ENCODE results near the gene TSHR.

TSHR gene

DNA sequence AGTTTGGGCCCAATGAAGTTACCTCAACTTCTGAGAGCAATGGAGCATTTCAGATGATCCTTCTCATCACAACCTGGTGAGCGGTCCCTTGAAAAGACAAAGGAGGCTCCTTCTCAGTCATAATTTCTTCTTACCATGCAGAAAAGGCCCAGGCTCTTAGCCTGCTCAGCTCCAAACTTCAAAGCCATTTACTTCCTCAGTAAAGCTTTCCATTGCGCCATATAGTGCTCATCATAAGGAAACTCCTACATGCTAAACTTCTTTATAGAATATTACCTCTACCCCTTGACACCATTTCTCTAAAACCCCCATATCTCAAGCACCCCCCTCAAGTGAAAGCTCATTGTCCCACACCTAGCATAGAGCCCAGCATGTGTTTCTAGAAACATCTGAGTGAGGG lies 138.2 kb downstream of the TSHR start:
- TF ChIP-seq, protein P1, sequence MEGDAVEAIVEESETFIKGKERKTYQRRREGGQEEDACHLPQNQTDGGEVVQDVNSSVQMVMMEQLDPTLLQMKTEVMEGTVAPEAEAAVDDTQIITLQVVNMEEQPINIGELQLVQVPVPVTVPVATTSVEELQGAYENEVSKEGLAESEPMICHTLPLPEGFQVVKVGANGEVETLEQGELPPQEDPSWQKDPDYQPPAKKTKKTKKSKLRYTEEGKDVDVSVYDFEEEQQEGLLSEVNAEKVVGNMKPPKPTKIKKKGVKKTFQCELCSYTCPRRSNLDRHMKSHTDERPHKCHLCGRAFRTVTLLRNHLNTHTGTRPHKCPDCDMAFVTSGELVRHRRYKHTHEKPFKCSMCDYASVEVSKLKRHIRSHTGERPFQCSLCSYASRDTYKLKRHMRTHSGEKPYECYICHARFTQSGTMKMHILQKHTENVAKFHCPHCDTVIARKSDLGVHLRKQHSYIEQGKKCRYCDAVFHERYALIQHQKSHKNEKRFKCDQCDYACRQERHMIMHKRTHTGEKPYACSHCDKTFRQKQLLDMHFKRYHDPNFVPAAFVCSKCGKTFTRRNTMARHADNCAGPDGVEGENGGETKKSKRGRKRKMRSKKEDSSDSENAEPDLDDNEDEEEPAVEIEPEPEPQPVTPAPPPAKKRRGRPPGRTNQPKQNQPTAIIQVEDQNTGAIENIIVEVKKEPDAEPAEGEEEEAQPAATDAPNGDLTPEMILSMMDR (IDR thresholded peaks at IDR 0.05; ENCODE audit: borderline replicate concordance, control extremely low read depth, extremely low read depth, insufficient read depth, missing control alignments), result no peak
- DNase-seq (ENCODE audit: low spot score), result no peak
- in situ Hi-C loops (cut with MboI; ENCODE audit: low sequenced_read_pairs, unreplicated experiment), result no loop called here

DNA sequence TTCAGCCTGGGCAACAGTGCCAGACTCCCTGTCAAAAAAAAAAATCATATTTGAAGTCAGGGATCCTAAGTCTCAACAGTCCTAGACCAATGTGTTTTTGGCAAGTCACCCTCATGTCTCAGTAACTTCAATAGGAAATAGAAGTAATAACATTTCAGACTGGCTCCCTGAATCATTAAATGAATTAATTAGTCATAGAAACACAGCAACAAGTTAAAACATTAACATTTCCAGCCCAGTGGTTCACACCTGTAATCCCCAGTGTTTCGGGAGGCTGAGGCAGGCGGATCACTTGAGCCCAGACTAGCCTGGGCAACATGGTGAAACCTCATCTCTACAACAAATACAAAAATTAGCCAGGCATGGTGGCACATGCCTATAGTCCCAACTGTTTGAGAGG lies 140.1 kb downstream of the TSHR start:
- TF ChIP-seq, protein P1 (IDR thresholded peaks at IDR 0.05; ENCODE audit: borderline replicate concordance, control extremely low read depth, extremely low read depth, insufficient read depth, missing control alignments), result no peak
- DNase-seq (ENCODE audit: low spot score), result no peak
- in situ Hi-C loops (cut with MboI; ENCODE audit: low sequenced_read_pairs, unreplicated experiment), result no loop called here

DNA sequence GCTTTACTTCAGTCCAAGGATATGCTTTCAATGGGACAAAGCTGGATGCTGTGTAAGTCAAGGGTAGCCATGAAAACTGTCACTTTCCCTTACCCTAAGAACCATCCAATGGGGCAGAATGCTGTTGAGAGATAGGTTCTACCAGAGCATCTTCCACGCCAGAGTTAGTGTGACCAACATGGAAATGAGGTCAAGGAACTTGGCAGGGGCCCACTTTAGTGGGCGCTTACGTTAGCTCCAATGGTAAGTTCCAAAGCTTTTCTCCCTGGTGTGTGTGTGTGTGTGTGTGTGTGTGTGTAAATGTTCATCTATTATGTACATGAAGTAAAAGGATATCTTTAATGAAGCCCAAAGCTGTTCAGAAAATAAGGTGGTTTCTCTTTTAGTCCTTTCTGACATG lies 141.2 kb downstream of the TSHR start:
- TF ChIP-seq, protein P1 (IDR thresholded peaks at IDR 0.05; ENCODE audit: borderline replicate concordance, control extremely low read depth, extremely low read depth, insufficient read depth, missing control alignments), result no peak
- no peak for DNase-seq (ENCODE audit: low spot score)
- in situ Hi-C loops (cut with MboI; ENCODE audit: low sequenced_read_pairs, unreplicated experiment), result no loop called here

DNA sequence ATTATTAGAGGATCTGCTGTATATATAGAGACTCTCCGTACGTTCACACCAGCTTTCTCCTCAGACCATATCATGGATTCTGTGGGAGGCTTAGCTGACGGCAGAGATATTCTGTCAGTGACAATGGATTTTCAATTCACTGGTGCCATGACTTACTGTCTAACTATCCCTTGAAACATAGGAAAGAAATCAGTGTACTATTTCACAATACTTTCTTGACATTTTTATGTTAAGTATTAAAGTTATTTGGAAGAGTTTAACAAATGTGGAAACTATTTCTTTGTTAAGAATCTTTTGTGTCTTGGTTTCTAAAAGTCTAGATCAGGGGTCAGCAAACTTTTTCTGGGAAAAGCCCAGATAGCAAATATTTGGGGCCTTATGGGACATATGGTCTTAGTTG lies 146.8 kb downstream of the TSHR start:
- TF ChIP-seq, protein P1 (IDR thresholded peaks at IDR 0.05; ENCODE audit: borderline replicate concordance, control extremely low read depth, extremely low read depth, insufficient read depth, missing control alignments), result no peak
- in situ Hi-C loops (cut with MboI; ENCODE audit: low sequenced_read_pairs, unreplicated experiment), result no loop called here
- no peak for DNase-seq (ENCODE audit: low spot score)

DNA sequence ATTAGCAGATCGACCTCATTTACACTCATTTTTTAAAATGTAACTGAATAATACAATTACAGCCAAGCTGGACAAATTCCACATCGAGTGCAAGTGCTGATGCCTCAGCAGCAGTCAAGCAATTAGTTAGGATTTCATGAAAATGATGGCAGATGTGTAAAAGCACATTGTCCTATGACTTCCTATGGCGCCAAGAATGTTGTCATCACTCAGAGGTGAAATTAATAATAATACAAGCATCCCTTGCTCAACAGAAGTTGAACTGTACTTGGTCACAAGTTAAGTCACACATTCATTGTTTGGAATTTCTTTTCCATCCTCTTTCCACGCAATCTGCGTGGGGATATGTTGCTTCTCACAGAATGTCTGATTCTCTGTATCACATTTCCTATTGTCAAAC lies 148.0 kb downstream of the TSHR start:
- TF ChIP-seq, protein P1 (IDR thresholded peaks at IDR 0.05; ENCODE audit: borderline replicate concordance, control extremely low read depth, extremely low read depth, insufficient read depth, missing control alignments), result no peak
- DNase-seq (ENCODE audit: low spot score), result no peak
- in situ Hi-C loops (cut with MboI; ENCODE audit: low sequenced_read_pairs, unreplicated experiment), result no loop called here

DNA sequence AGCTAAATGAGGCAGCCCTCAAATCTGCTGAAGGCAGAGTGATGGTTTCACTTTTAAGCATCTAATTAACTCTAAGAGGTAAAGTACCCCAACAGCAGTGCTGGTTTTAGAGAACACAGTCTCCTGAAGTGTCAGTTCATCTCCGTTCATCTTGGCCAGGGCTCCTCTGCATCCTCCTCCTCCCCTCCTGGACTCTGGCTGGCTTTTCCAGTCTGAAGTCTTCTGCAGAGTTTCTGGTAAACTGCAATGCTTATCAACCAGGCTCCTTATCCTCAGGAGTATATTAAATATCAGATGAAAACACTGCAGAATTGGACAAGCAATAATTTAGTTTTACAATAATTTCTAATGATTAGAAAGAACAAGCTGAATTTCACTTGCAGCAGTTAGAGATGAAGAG lies 150.0 kb downstream of the TSHR start:
- no peak for DNase-seq (ENCODE audit: low spot score)
- TF ChIP-seq, protein P1 (IDR thresholded peaks at IDR 0.05; ENCODE audit: borderline replicate concordance, control extremely low read depth, extremely low read depth, insufficient read depth, missing control alignments), result no peak
- in situ Hi-C loops (cut with MboI; ENCODE audit: low sequenced_read_pairs, unreplicated experiment), result no loop called here

DNA sequence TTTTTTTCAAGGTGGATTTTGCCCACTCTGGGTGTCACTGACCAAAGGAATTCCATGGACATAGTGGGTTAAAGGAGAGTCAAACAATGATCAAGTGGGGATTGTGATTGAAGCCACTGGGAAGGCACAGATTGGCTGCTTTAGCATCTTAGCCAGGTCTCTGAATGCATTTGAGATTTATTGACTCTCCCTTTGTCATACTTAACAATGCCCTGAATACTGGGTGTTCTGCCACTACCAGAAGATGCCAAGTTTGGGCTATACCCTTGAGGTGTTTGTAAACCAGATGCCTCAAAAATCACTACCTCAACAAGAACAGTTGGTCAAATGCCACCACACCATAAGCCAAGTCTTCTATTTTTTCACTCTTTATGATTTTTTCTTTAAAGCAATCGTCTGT lies 150.5 kb downstream of the TSHR start:
- no peak for DNase-seq (ENCODE audit: low spot score)
- in situ Hi-C loops (cut with MboI; ENCODE audit: low sequenced_read_pairs, unreplicated experiment), result no loop called here
- TF ChIP-seq, protein P1 (IDR thresholded peaks at IDR 0.05; ENCODE audit: borderline replicate concordance, control extremely low read depth, extremely low read depth, insufficient read depth, missing control alignments), result no peak

Measured in GM13976 (cell line).